CD14-positive monocyte (primary cell): Measurements from ENCODE around the gene NPHP3. TPM values are rescaled to one million over a fixed set of nuclear protein-coding genes. Genes with fewer than 3 reads are reported as not detected.

ENCODE experiments used
- DNase-seq, 3 donors: peaks; one replicate each; pipeline ENCODE4 v3.0.0-alpha.2; 2011 to 2022
- H2AFZ ChIP-seq: 2 replicates; pipeline ENCODE4 v1.6.0; 2012; ENCODE audit warnings: mild to moderate bottlenecking, low read depth, low read length, inconsistent platforms; ENCODE audit not compliant: insufficient read depth, poor library complexity, severe bottlenecking
- H3K27ac ChIP-seq, 2 donors: 1 replicate in 1 of 2; 2 replicates in 1 of 2; pipeline ENCODE4 v1.5.1; 2012 to 2013; ENCODE audit warnings: low read length in 2 of 2, control low read depth in 1 of 2, inconsistent platforms in 1 of 2, low read depth in 1 of 2, mild to moderate bottlenecking in 1 of 2
- H3K27me3 ChIP-seq, 2 donors: one replicate each; pipeline versions ENCODE4 v1.6.0 to v1.6.1; 2011 to 2013; ENCODE audit warnings: low read length in 2 of 2; ENCODE audit not compliant: control insufficient read depth in 2 of 2, insufficient read depth in 2 of 2
- H3K36me3 ChIP-seq, 2 donors: replicated peaks in 1 of 2; 1 replicate in 1 of 2; 2 replicates in 1 of 2; pipeline versions ENCODE4 v1.5.1 to v1.6.1; 2012 to 2013; ENCODE audit warnings: low read length in 2 of 2, control low read depth in 1 of 2, inconsistent platforms in 1 of 2, mild to moderate bottlenecking in 1 of 2; ENCODE audit not compliant: insufficient read depth in 2 of 2, control insufficient read depth in 1 of 2
- H3K4me1 ChIP-seq, 2 donors: 1 replicate in 1 of 2; 2 replicates in 1 of 2; pipeline versions ENCODE4 v1.5.1 to v1.6.1; 2012 to 2013; ENCODE audit warnings: low read length in 2 of 2, control low read depth in 1 of 2, inconsistent platforms in 1 of 2, mild to moderate bottlenecking in 1 of 2, moderate library complexity in 1 of 2; ENCODE audit not compliant: insufficient read depth in 2 of 2, control insufficient read depth in 1 of 2
- H3K4me2 ChIP-seq: replicated peaks from 2 replicates; pipeline ENCODE3; 2012; ENCODE audit warnings: low read length, moderate library complexity, mild to moderate bottlenecking; ENCODE audit not compliant: poor library complexity, severe bottlenecking; ENCODE audit errors: extremely low read depth
- H3K4me3 ChIP-seq, 3 experiments: fragments of 200-600 bp in 1 of 3; sonication (generic) in 1 of 3; replicated peaks in 1 of 3; 1 replicate in 2 of 3; 2 replicates in 1 of 3; pipeline ENCODE4 v1.5.1; 2011 to 2013; ENCODE audit warnings: low read length in 3 of 3, mild to moderate bottlenecking in 3 of 3, control low read depth in 2 of 3, low read depth in 2 of 3, inconsistent platforms in 1 of 3, moderate library complexity in 1 of 3
- H3K79me2 ChIP-seq: 2 replicates; pipeline ENCODE4 v1.6.0; 2012; ENCODE audit warnings: mild to moderate bottlenecking, control low read depth, inconsistent platforms, low read length, moderate library complexity; ENCODE audit not compliant: insufficient read depth
- H3K9ac ChIP-seq: 2 replicates; pipeline ENCODE4 v1.6.0; 2017; ENCODE audit warnings: low read length, mild to moderate bottlenecking; ENCODE audit not compliant: insufficient read depth, poor library complexity, severe bottlenecking
- H3K9me3 ChIP-seq, 2 donors: replicated peaks in 1 of 2; 1 replicate in 1 of 2; 2 replicates in 1 of 2; pipeline versions ENCODE4 v1.5.1 to v1.6.1; 2012 to 2013; ENCODE audit warnings: low read length in 2 of 2, control low read depth in 1 of 2; ENCODE audit not compliant: control insufficient read depth in 1 of 2, insufficient read depth in 1 of 2
- H4K20me1 ChIP-seq: 2 replicates; pipeline ENCODE4 v1.6.0; 2012; ENCODE audit warnings: mild to moderate bottlenecking, low read length, control low read depth, moderate library complexity; ENCODE audit not compliant: insufficient read depth
- H3K27ac Mint-ChIP-seq, 7 donors: one replicate each; pipeline ENCODE4 v1.8.0; 2020; ENCODE audit warnings: mild to moderate bottlenecking in 7 of 7, mixed read lengths in 7 of 7, moderate library complexity in 6 of 7, inconsistent platforms in 2 of 7
- H3K27me3 Mint-ChIP-seq, 3 donors: one replicate each; pipeline ENCODE4 v1.8.0; 2021 to 2022; ENCODE audit warnings: low read depth in 3 of 3, mild to moderate bottlenecking in 3 of 3, mixed read lengths in 3 of 3, moderate library complexity in 3 of 3, inconsistent platforms in 1 of 3
- H3K36me3 Mint-ChIP-seq, 2 donors: one replicate each; pipeline ENCODE4 v1.8.0; 2020; ENCODE audit warnings: mixed read lengths in 2 of 2, inconsistent platforms in 1 of 2, mild to moderate bottlenecking in 1 of 2
- H3K4me1 Mint-ChIP-seq: one replicate; pipeline ENCODE4 v1.8.0; 2020; ENCODE audit warnings: mild to moderate bottlenecking, mixed read lengths
- H3K4me3 Mint-ChIP-seq, 2 donors: one replicate each; pipeline ENCODE4 v1.8.0; 2020; ENCODE audit warnings: mild to moderate bottlenecking in 2 of 2, mixed read lengths in 2 of 2, moderate library complexity in 1 of 2
- H3K9me3 Mint-ChIP-seq, 7 donors: one replicate each; pipeline ENCODE4 v1.8.0; 2020 to 2022; ENCODE audit warnings: mixed read lengths in 7 of 7, mild to moderate bottlenecking in 6 of 7, moderate library complexity in 6 of 7, inconsistent platforms in 2 of 7
- CTCF ChIP-seq: fragments of 200-600 bp; IDR thresholded peaks from one replicate; pipeline ENCODE4 v1.8.0; 2022; ENCODE audit warnings: antibody characterized with exemption, mild to moderate bottlenecking
- intact Hi-C, 2 donors: fragments of 100-400 bp; cut with micrococcal nuclease; formaldehyde crosslinking; loops; one replicate each; pipeline versions ENCODE4 v1.15.0 to v1.15.1; 2023
- polyA plus RNA-seq, 3 donors: library from polyadenylated mRNA; depleted of rRNA in 1 of 3; unstranded in 2 of 3; stranded (reverse) in 1 of 3; fragments of 300-500 nt in 2 of 3; fragments of >200 nt in 1 of 3; fragmentation: Illumina TruSeq in 2 of 3; gene quantifications; 1 replicate in 2 of 3; 2 replicates in 1 of 3; pipeline ENCODE4 v1.2.3, GENCODE V29; 2012 to 2021

Gene NPHP3
- polyA plus RNA-seq, 3 donors: 1.3 to 15.0 (median 2.0) TPM

GRCh38 chr3:132635052-132635451, 87.2 kb downstream of the NPHP3 start:
- Mint-ChIP-seq H3K9me3 (no peaks in the 10 kb centered on the region), H3K27ac (no peak overlapping the region), H3K36me3 (peaks cover 12 to 22% of the 10 kb centered on the region in 2 donors), H3K4me3 (no peak overlapping the region), H3K27me3 (no peaks in the 10 kb centered on the region), H3K4me1 (no peaks in the 10 kb centered on the region)
- TF ChIP-seq CTCF: no peak
- DNase-seq: no peak
- no peaks in the 10 kb centered on the region for H3K27me3 ChIP-seq
- H3K27ac ChIP-seq: no peak overlapping the region
- H4K20me1 ChIP-seq: no peaks in the 10 kb centered on the region
- H3K4me1 ChIP-seq: no peaks in the 10 kb centered on the region
- no peaks in the 10 kb centered on the region for H3K9me3 ChIP-seq
- intact Hi-C loops: no loop called here
- no peak overlapping the region for H3K4me2 ChIP-seq
- H3K36me3 ChIP-seq: peaks cover 4 to 27% of the 10 kb centered on the region in 2 donors
- no peak overlapping the region for H3K9ac ChIP-seq
- H3K4me3 ChIP-seq: no peak overlapping the region
- no peaks in the 10 kb centered on the region for H3K79me2 ChIP-seq
- H2AFZ ChIP-seq: no peak overlapping the region

Other genes with a start within 250 kb of the NPHP3 start
- under 1 TPM in 1 of 3 donors, not detected in 2; 0.09 TPM for gene ACKR4, start 125.1 kb downstream of the NPHP3 start, polyA plus RNA-seq
- gene ACAD11, start 62.6 kb downstream of the NPHP3 start, polyA plus RNA-seq: 10 to 100 TPM in 1 of 3 donors, under 1 TPM in 2; 0.31 to 25.4 (median 0.40) TPM
- 10 to 100 TPM in 2 of 3 donors, 1 to 10 TPM in 1; 9.3 to 19.5 (median 13.8) TPM for gene UBA5, start 62.1 kb downstream of the NPHP3 start, polyA plus RNA-seq